Activated T-cell treated with anti-CD3 and anti-CD28 coated beads, Interleukin-2, amount 50 U/mL, for 4 hours (primary cell): ENCODE measurements around the gene MYRIP. TPM values are rescaled to one million over a fixed set of nuclear protein-coding genes. Genes with fewer than 3 reads are reported as not detected.

ENCODE experiments used
- ATAC-seq, 2 donors: fragments of 200-7000 bp; cut with Tn5 transposase; one replicate each; pipeline ENCODE4 v1.10.0; 2021
- DNase-seq: peaks from one replicate; pipeline ENCODE4 v3.0.0-alpha.2; 2020
- H3K27me3 Mint-ChIP-seq: one replicate; pipeline ENCODE4 v1.8.0; 2021; ENCODE audit warnings: low read depth, mixed read lengths
- H3K36me3 Mint-ChIP-seq: one replicate; pipeline ENCODE4 v1.8.0; 2022; ENCODE audit warnings: mixed read lengths; ENCODE audit not compliant: insufficient read depth
- H3K4me1 Mint-ChIP-seq: one replicate; pipeline ENCODE4 v1.8.0; 2021; ENCODE audit warnings: low read depth, mixed read lengths
- H3K4me3 Mint-ChIP-seq: one replicate; pipeline ENCODE4 v1.8.0; 2021; ENCODE audit warnings: mild to moderate bottlenecking, moderate library complexity, mixed read lengths
- H3K9me3 Mint-ChIP-seq: one replicate; pipeline ENCODE4 v1.8.0; 2021; ENCODE audit warnings: mixed read lengths
- total RNA-seq, 3 donors: library from RNA; stranded (reverse); gene quantifications; one replicate each; pipeline ENCODE4 v1.2.1, GENCODE V29; 2021

The MYRIP gene
- total RNA-seq, 3 donors from 2014 or later: not detected

DNA sequence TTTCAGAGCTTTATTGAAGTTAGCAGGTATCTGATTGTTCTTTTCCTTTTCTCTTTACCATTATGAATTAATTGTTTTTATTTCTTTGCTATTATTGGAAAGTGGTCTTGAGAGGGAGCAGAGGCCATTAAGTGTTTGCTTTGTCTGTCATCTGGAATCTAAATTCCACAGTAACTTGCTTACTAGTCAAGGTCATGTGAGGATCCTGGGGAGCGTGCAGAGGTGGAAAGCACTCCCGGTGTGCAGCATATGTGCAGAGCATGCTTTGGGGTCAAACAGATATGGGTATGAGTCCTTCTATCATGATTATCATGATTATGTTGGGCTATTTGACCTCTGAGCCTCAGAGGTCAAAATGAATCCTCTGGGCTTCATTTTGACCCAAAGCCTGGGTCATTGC lies 96.4 kb downstream of the MYRIP start:
- H3K4me1 Mint-ChIP-seq: no peaks in the 10 kb centered on the region
- H3K4me3 Mint-ChIP-seq: no peak overlapping the region
- no peaks in the 10 kb centered on the region for H3K27me3 Mint-ChIP-seq
- no peaks in the 10 kb centered on the region for H3K36me3 Mint-ChIP-seq
- DNase-seq (no peak), ATAC-seq (no peak)
- H3K9me3 Mint-ChIP-seq: no peaks in the 10 kb centered on the region

DNA sequence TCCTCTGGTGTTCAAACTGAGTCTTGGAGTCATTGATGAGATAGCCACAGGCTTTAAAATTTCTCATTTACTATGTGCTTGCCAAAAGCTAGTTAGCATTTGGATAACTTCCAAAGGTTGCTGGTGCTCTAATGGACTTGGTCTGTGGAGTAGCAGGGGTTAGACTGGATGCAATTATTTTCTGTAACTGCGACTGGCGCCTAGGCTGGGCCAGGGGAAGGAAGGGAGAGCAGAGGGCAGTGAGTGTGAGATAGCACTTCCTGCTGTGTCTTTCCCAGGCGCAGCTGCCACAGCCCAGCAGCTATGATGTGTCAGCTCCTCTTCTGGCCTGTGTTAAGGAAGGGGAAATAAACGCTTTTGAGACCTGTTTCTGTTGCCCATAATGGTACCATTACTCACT lies 98.6 kb downstream of the MYRIP start:
- Mint-ChIP-seq H3K36me3 (no peaks in the 10 kb centered on the region), H3K4me3 (no peak overlapping the region), H3K4me1 (no peaks in the 10 kb centered on the region), H3K9me3 (no peaks in the 10 kb centered on the region), H3K27me3 (no peaks in the 10 kb centered on the region)
- DNase-seq: no peak
- ATAC-seq: no peak

DNA sequence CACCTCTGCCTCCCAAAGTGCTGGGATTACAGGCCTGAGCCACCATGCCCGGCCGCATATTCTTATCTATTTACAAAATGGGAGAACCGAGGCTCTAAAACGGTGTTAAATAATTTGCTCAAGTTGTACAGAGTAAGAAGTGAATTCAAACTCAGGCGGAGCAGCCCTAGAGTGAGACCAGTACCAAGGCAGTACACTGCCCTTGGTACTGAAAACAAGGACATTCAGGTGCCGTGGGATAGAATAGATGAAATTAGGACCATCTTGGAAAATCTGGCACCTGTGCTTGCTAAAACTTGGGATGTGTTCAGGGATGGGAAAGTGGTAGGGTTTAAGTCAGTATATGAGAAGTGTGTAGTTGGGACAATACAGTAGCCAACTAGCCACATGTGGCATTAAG lies 100.7 kb downstream of the MYRIP start:
- Mint-ChIP-seq H3K4me3 (no peak overlapping the region), H3K27me3 (no peaks in the 10 kb centered on the region), H3K4me1 (no peaks in the 10 kb centered on the region), H3K36me3 (no peaks in the 10 kb centered on the region), H3K9me3 (no peaks in the 10 kb centered on the region)
- no peak for DNase-seq
- ATAC-seq: no peak

DNA sequence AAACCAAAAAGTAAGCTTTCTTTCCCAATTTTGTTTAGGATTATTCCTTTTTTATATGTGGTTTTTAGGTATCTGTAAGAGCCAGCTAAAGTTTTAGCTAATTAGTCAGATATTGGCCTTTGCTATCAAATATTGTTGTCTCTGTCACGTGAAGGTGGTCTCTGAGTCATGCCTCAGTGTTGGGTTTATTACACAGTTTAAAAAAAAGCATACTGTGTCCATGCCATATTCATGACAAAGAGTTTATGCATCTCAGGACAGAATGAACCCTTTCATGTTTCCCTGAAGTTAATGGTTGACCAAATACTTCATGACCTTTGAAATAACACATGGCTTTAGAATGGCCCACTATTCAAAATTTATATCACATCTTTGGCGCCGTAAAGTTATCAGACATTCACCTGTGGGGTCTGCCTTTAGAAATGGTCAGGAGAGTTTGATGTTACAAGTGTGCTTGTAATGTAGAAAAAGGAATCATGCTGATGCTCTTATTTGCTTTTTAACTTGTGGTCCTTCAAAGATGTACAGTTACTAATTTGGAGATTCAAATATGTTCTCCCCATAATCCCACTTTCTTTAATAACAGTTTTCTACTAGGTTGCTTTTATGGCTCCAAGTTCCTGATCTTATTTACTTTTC lies 101.5 kb downstream of the MYRIP start:
- no peaks in the 10 kb centered on the region for H3K27me3 Mint-ChIP-seq
- no peak for DNase-seq
- H3K4me1 Mint-ChIP-seq: no peaks in the 10 kb centered on the region
- ATAC-seq: no peak
- H3K9me3 Mint-ChIP-seq: no peaks in the 10 kb centered on the region
- H3K4me3 Mint-ChIP-seq: no peak overlapping the region
- no peaks in the 10 kb centered on the region for H3K36me3 Mint-ChIP-seq

DNA sequence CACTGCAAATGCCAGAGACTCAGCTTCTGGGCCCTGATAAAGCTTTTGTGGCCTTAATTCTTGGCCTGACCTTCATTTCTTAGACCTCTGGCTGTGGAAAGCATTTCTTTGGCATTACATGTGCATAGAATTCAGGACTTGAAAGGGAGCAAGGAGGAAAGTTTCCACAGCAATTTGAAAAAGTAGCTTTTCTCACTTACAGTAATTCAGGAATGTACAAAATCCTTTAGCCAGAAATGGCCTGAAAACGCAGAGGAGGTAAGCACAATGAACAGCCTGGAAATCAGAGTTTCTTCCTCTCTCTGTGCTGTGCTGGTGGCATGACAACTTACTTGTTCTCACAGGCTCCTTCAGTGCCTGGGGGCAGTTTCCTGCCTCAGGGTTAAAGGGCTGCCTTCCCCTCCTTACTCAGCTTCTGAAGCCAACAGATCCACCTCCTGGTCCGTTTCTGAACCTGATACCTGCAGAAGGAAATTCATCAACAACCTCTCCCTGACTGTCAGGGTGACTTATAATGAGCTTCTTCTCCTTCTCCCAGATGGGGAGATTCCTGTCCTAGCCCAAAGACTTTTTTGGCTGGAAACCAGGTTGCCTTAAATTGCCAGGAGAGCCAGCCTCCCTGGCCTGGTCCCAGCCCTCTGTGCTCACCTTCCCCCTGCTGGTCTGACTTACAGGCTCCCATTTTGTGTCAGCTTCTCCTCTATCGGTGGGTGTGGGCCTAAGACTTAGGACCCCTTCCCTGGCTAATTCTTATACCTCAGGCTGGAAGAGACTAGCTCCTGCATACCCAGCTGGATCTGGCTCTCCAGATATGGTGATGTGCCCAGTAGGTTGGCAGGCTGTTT lies 102.3 kb downstream of the MYRIP start:
- Mint-ChIP-seq H3K9me3 (no peaks in the 10 kb centered on the region), H3K4me3 (no peak overlapping the region), H3K4me1 (no peaks in the 10 kb centered on the region), H3K36me3 (no peaks in the 10 kb centered on the region), H3K27me3 (no peaks in the 10 kb centered on the region)
- DNase-seq (no peak), ATAC-seq (no peak)

DNA sequence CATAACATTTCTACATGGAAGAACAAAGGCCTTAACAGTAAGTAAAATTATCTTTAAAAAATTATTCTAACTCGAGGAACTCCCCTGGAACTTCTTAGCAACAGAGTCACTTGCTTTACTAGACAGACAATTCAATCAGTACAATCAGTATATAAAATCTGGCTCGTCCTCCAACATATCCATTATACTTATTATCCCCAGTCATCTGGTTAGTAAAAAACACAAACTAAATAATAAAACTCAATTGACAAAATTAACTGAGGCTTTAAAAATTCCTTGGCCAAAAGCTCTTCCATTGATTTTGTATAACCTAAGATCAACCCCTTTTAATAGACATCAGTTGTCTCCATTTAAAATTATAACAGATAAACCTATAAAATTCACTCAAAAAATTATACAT lies 105.6 kb downstream of the MYRIP start:
- Mint-ChIP-seq H3K36me3 (no peaks in the 10 kb centered on the region), H3K4me3 (no peak overlapping the region), H3K27me3 (no peaks in the 10 kb centered on the region), H3K9me3 (no peaks in the 10 kb centered on the region), H3K4me1 (no peaks in the 10 kb centered on the region)
- no peak for DNase-seq
- no peak for ATAC-seq

DNA sequence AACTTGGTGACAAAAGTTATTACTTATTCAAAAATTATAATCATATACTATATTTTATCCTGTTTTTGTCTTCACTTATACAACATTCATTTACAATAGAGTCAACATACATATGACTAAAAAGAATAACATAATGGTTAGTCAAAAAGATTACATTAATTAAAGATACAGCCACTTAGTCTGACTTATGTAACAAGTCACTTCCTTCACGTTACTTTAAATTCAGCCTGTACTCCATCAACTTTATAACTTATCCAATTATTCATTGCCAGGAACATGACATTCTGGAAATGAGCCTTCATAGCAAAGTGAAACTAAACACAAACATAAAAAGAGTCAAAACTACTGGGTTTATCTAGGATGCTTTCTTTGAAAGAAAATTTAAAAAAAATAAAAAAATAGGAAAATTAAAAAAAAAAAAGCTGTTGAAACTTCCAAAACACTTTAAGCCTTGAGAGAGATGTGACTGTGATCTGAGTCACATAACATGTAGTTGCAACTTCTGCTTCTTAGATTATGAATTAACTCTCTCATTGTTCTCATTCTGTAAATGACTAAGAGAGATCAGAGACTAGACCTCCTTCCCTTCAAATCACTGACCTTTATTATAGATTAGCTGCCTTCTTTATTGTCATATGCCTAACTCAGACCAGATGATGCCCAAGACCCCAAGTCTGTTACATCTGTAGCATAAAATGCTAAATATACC lies 107.8 kb downstream of the MYRIP start:
- Mint-ChIP-seq H3K27me3 (no peaks in the 10 kb centered on the region), H3K4me1 (no peaks in the 10 kb centered on the region), H3K9me3 (no peaks in the 10 kb centered on the region), H3K4me3 (no peak overlapping the region), H3K36me3 (no peaks in the 10 kb centered on the region)
- DNase-seq: no peak
- ATAC-seq: no peak

DNA sequence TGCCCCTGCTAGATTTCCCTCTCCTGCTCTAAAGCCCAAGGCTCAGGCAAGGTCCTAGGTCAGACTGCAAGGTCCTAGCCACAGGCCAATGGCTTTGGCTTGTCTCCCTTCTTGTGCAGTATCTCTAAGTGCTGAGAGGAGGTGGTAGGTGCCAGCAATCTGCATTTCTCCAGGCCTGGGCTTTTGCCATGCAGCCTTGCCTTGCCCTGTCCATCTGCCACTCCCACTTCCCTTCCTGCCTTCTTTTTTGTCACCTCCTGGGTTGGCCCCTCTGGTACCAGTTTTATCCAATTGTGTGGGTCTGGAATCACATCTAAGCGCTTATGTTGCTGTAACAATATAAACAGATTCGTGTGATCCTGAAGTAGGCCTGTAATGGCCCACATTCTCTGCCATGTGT lies 109.9 kb downstream of the MYRIP start:
- Mint-ChIP-seq H3K9me3 (peaks cover under 1% of the 10 kb centered on the region), H3K36me3 (no peaks in the 10 kb centered on the region), H3K4me3 (no peak overlapping the region), H3K27me3 (no peaks in the 10 kb centered on the region), H3K4me1 (no peaks in the 10 kb centered on the region)
- ATAC-seq (no peak), DNase-seq (no peak)

DNA sequence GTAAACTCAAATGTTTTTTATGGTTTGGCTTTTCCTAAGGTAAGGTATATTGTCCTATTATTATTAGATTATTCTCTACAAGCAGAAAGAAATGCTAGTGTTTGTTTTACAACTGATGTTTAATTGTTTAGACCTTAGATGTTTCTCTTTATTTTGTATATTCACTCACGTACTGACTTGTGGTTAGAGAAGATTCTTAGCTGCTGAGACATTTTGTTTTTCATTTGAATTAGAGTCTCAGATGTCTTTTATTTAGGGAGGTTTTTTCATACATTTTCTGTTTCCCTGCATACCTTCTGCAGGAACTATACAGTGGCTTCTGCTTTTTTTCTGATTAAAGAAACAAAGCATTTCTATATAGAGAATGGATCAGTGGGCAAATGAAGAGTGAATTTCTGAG lies 110.9 kb downstream of the MYRIP start:
- no peaks in the 10 kb centered on the region for H3K36me3 Mint-ChIP-seq
- no peaks in the 10 kb centered on the region for H3K4me1 Mint-ChIP-seq
- H3K27me3 Mint-ChIP-seq: no peaks in the 10 kb centered on the region
- ATAC-seq (no peak), DNase-seq (no peak)
- H3K4me3 Mint-ChIP-seq: no peak overlapping the region
- H3K9me3 Mint-ChIP-seq: peaks cover 3% of the 10 kb centered on the region

DNA sequence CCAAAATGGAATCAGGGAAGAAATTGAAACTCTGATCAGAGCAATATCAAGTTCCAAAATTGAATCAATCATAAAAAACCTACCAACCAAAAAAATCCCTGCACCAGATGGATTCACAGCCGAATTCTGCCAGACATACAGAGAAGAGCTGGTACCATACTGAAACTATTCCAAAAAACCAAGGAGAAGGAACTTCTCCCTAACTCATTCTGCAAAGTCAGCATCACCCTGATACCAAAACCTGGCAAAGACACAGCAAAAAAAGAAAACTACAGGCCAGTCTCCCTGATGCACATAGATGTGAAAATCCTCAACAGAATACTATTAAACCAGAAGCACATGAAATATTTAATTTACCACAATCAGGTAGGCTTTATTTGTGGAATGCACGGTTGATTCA lies 118.1 kb downstream of the MYRIP start:
- no peak for DNase-seq
- Mint-ChIP-seq H3K27me3 (peaks cover 2% of the 10 kb centered on the region), H3K4me3 (no peak overlapping the region), H3K9me3 (peaks cover 8% of the 10 kb centered on the region), H3K4me1 (no peaks in the 10 kb centered on the region), H3K36me3 (no peaks in the 10 kb centered on the region)
- no peak for ATAC-seq

DNA sequence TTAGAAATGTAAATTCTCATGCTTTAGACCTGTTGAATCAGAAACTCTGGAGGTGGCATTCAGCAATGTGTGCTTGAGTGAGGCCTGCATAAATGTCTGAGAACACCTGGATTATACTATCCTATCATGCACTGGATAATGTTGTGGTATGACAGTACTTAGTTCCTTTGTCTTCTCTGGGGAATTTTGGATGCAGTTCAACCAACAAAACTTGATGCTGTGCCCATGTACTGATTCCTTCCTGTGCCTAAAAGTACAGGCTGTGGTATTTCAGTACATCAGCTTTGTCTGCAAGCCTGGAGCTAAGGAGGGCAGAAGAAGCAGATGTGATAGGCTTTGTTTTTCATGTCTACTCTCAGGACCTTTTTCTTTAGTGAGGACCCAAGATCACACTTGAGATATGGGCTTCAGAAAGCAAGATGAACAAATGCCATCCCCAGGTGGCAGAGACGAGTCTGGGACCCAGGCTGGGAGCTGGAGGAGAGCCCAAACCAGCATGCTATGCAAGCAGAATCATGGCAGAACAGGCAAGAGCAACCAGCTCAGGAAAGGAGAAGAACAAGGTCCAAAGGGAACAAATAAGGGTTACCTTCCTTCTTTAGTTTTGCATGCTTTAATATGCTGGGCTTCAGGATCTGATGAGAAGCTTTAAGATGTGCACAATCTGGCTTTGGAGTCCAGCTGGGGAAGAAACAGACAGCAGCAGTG lies 124.7 kb downstream of the MYRIP start:
- Mint-ChIP-seq H3K27me3 (peaks cover 3% of the 10 kb centered on the region), H3K4me1 (no peaks in the 10 kb centered on the region), H3K4me3 (no peak overlapping the region), H3K36me3 (no peaks in the 10 kb centered on the region), H3K9me3 (peaks cover 5% of the 10 kb centered on the region)
- peak in 1 of 2 donors; percentile 18 for ATAC-seq
- no peak for DNase-seq

DNA sequence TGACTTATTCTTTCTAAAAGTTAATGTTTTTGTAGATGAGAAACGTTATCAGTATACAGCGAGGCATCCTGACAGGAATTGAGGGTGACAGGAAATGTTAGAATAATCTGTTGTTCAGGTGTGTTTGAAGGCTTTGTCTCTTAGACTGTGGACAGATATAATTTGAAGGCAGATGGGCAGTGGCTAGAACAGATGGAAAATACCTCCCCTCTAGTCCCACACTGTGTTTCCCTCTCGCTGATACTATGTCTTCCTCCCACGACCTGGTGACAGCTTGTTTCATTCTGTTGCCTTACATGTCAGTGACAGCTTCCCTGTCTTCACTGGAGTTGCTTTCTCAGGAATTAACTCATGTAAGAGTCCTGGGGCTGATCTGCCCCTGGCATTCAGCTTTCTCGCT lies 125.3 kb downstream of the MYRIP start:
- peaks cover 3% of the 10 kb centered on the region for H3K27me3 Mint-ChIP-seq
- H3K36me3 Mint-ChIP-seq: no peaks in the 10 kb centered on the region
- DNase-seq (no peak), ATAC-seq (no peak)
- no peak overlapping the region for H3K4me3 Mint-ChIP-seq
- no peaks in the 10 kb centered on the region for H3K4me1 Mint-ChIP-seq
- H3K9me3 Mint-ChIP-seq: peaks cover 5% of the 10 kb centered on the region

DNA sequence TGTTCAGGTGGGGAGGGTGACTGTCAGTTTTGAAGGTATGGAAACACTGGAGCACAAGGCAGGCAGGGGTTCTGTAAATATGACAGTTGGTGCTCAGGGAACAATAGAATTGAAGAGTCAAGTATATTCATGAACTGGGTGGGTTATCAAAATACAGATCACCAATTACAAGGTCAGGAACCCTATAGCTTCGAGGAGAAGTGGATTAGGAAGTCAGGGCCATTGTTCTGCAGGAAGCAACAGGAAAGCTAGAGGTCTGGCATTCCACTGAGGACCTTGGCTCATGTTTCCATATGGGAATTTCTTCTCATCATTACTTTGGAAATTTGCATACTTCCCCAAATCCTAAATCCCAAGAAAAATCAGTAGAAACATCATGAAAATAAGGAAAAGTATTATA lies 125.9 kb downstream of the MYRIP start:
- H3K4me1 Mint-ChIP-seq: no peaks in the 10 kb centered on the region
- DNase-seq (no peak), ATAC-seq (no peak)
- peaks cover 5% of the 10 kb centered on the region for H3K9me3 Mint-ChIP-seq
- H3K4me3 Mint-ChIP-seq: no peak overlapping the region
- H3K36me3 Mint-ChIP-seq: no peaks in the 10 kb centered on the region
- H3K27me3 Mint-ChIP-seq: peaks cover 3% of the 10 kb centered on the region

DNA sequence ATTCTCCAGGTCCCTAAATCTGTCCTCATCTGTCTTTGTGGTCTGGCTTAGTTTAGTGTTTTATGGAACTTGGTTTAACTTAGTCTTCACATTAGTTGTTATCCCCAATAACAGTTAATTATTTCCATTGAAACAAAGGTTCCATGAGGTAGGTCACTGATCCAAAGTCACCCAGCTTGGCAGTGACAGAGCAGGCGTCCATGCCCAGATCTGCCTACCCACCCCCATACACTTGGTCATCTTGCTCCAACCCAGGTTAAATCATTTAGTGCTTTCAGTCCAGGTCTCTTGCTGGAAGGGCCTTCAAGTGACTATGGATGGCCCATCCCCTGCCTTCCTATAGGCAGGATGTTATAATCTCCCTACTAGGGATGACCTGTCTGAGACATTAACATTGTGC lies 127.4 kb downstream of the MYRIP start:
- no peak for ATAC-seq
- H3K36me3 Mint-ChIP-seq: no peaks in the 10 kb centered on the region
- H3K27me3 Mint-ChIP-seq: peaks cover 3% of the 10 kb centered on the region
- no peak overlapping the region for H3K4me3 Mint-ChIP-seq
- H3K9me3 Mint-ChIP-seq: no peaks in the 10 kb centered on the region
- H3K4me1 Mint-ChIP-seq: no peaks in the 10 kb centered on the region
- DNase-seq: no peak
